ENCODE data around the gene COL4A1.

- TF ChIP-seq, protein P1, sequence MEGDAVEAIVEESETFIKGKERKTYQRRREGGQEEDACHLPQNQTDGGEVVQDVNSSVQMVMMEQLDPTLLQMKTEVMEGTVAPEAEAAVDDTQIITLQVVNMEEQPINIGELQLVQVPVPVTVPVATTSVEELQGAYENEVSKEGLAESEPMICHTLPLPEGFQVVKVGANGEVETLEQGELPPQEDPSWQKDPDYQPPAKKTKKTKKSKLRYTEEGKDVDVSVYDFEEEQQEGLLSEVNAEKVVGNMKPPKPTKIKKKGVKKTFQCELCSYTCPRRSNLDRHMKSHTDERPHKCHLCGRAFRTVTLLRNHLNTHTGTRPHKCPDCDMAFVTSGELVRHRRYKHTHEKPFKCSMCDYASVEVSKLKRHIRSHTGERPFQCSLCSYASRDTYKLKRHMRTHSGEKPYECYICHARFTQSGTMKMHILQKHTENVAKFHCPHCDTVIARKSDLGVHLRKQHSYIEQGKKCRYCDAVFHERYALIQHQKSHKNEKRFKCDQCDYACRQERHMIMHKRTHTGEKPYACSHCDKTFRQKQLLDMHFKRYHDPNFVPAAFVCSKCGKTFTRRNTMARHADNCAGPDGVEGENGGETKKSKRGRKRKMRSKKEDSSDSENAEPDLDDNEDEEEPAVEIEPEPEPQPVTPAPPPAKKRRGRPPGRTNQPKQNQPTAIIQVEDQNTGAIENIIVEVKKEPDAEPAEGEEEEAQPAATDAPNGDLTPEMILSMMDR (optimal IDR thresholded peaks at IDR 0.05 in 1 of 3, IDR thresholded peaks at IDR 0.05 in 1 of 3, conservative IDR thresholded peaks at IDR 0.05 in 1 of 3; ENCODE audit: extremely low read depth in 1 of 3, insufficient read depth in 2 of 3, low read length in 3 of 3), result no peak
- no peak for TF ChIP-seq EZH2 (IDR thresholded peaks at IDR 0.05; ENCODE audit: low read length)
Observed at GRCh38 chr13:110103534-110103933, 203.4 kb downstream of the COL4A1 start.

Measured in keratinocyte (primary cell).